GM23338 (cell line): Measurements from ENCODE around the gene GOSR1. TPM values are rescaled to one million over a fixed set of nuclear protein-coding genes. Genes with fewer than 3 reads are reported as not detected.

Experiments
- ATAC-seq: fragments of 200-7000 bp; cut with Tn5 transposase; 3 replicates; pipeline ENCODE4 v1.9.1; 2020
- DNase-seq: peaks from one replicate; pipeline ENCODE4 v3.0.0-alpha.2; 2015; ENCODE audit warnings: low spot score
- H2AFZ ChIP-seq: fragments of 200-600 bp; sonication (generic); 2 replicates; pipeline ENCODE4 v1.8.0; 2016; ENCODE audit warnings: antibody characterized with exemption, mild to moderate bottlenecking, moderate library complexity
- H3F3A ChIP-seq: fragments of 200-600 bp; sonication (generic); replicated peaks from 2 replicates; pipeline ENCODE4 v1.8.0; 2017; ENCODE audit warnings: antibody characterized with exemption, mixed run types, low read depth
- H3K27ac ChIP-seq: fragments of 200-600 bp; sonication (generic); 2 replicates; pipeline ENCODE4 v1.6.1; 2016; ENCODE audit warnings: low read depth
- H3K27me3 ChIP-seq: fragments of 200-600 bp; sonication (generic); 2 replicates; pipeline ENCODE4 v1.8.0; 2016; ENCODE audit warnings: mild to moderate bottlenecking, mixed run types, moderate library complexity; ENCODE audit not compliant: insufficient read depth
- H3K36me3 ChIP-seq: fragments of 200-600 bp; sonication (generic); 2 replicates; pipeline ENCODE4 v1.8.0; 2016; ENCODE audit warnings: mild to moderate bottlenecking; ENCODE audit not compliant: insufficient read depth
- H3K4me1 ChIP-seq: fragments of 200-600 bp; sonication (generic); 2 replicates; pipeline ENCODE4 v1.8.0; 2016; ENCODE audit warnings: mild to moderate bottlenecking, moderate library complexity; ENCODE audit not compliant: insufficient read depth
- H3K4me2 ChIP-seq: fragments of 200-600 bp; sonication (generic); 2 replicates; pipeline ENCODE4 v1.7.1; 2017; ENCODE audit warnings: mixed run types
- H3K4me3 ChIP-seq: fragments of 200-600 bp; sonication (generic); 2 replicates; pipeline ENCODE4 v1.6.1; 2016; ENCODE audit warnings: mixed run types
- H3K79me2 ChIP-seq: fragments of 200-600 bp; sonication (generic); replicated peaks from 2 replicates; pipeline ENCODE4 v1.8.0; 2017; ENCODE audit warnings: mild to moderate bottlenecking; ENCODE audit not compliant: insufficient read depth
- H3K9me2 ChIP-seq: fragments of 200-600 bp; sonication (generic); 2 replicates; pipeline ENCODE4 v1.8.0; 2017; ENCODE audit not compliant: insufficient read depth
- H4K20me1 ChIP-seq: fragments of 200-600 bp; sonication (generic); replicated peaks from 2 replicates; pipeline ENCODE4 v1.8.0; 2017; ENCODE audit warnings: mild to moderate bottlenecking; ENCODE audit not compliant: insufficient read depth
- H3K27ac Mint-ChIP-seq: 2 replicates; pipeline ENCODE4 v1.8.0; 2020; ENCODE audit warnings: inconsistent platforms, mild to moderate bottlenecking, moderate library complexity, mixed read lengths
- H3K27me3 Mint-ChIP-seq: 3 replicates; pipeline ENCODE4 v1.8.0; 2022; ENCODE audit warnings: low read depth, mild to moderate bottlenecking, moderate library complexity, mixed read lengths, inconsistent platforms; ENCODE audit not compliant: insufficient read depth, poor library complexity
- H3K36me3 Mint-ChIP-seq: 3 replicates; pipeline ENCODE4 v1.8.0; 2021; ENCODE audit warnings: low read depth, mild to moderate bottlenecking, inconsistent platforms, moderate library complexity, mixed read lengths
- H3K4me1 Mint-ChIP-seq: 3 replicates; pipeline ENCODE4 v1.8.0; 2020; ENCODE audit warnings: mild to moderate bottlenecking, inconsistent platforms, mixed read lengths
- H3K4me3 Mint-ChIP-seq: 3 replicates; pipeline ENCODE4 v1.8.0; 2021; ENCODE audit warnings: moderate library complexity, mild to moderate bottlenecking, inconsistent platforms, mixed read lengths
- H3K9me3 Mint-ChIP-seq: 3 replicates; pipeline ENCODE4 v1.8.0; 2020; ENCODE audit warnings: moderate library complexity, mild to moderate bottlenecking, inconsistent platforms, mixed read lengths
- CREB1 ChIP-seq: fragments of 250-450 bp; sonication (Bioruptor Pico); IDR thresholded peaks from 2 replicates; pipeline ENCODE4 v1.5.0; 2020; ENCODE audit warnings: low read depth, mild to moderate bottlenecking, moderate library complexity
- EZH2 ChIP-seq: fragments of 200-600 bp; sonication (generic); IDR thresholded peaks from one replicate; pipeline ENCODE4 v1.8.0; 2017; ENCODE audit warnings: antibody characterized with exemption, mild to moderate bottlenecking, low read depth; ENCODE audit not compliant: unreplicated experiment
- EZH2phosphoT487 ChIP-seq: fragments of 200-600 bp; sonication (generic); IDR thresholded peaks from one replicate; pipeline ENCODE4 v1.8.1; 2018; ENCODE audit warnings: antibody characterized with exemption; ENCODE audit not compliant: unreplicated experiment
- JUNB ChIP-seq: IDR thresholded peaks from one replicate; pipeline ENCODE4 v1.6.1; 2016; ENCODE audit warnings: antibody characterized with exemption; ENCODE audit not compliant: unreplicated experiment
- NANOG ChIP-seq: IDR thresholded peaks from 2 replicates; pipeline ENCODE4 v1.6.1; 2016; ENCODE audit warnings: antibody characterized with exemption, borderline replicate concordance
- POLR2AphosphoS5 ChIP-seq: IDR thresholded peaks from 2 replicates; pipeline ENCODE4 v1.6.1; 2016; ENCODE audit warnings: antibody characterized with exemption, low read depth
- STAT1 ChIP-seq: IDR thresholded peaks from one replicate; pipeline ENCODE4 v1.6.1; 2016; ENCODE audit warnings: antibody characterized with exemption; ENCODE audit not compliant: unreplicated experiment
- ZNF114 ChIP-seq: fragments of 250-450 bp; sonication (Bioruptor Pico); IDR thresholded peaks from 2 replicates; pipeline ENCODE4 v1.5.0; 2020; ENCODE audit warnings: mild to moderate bottlenecking, moderate library complexity
- ZNF331 ChIP-seq: fragments of 250-450 bp; sonication (Bioruptor Pico); IDR thresholded peaks from 2 replicates; pipeline ENCODE4 v1.5.0; 2020; ENCODE audit warnings: low read depth, mild to moderate bottlenecking, moderate library complexity
- polyA plus RNA-seq: library from polyadenylated mRNA; unstranded; fragments of >200 nt; fragmentation: Nextera tagmentation; extraction: Ambion mirVana; gene quantifications from 2 replicates; pipeline ENCODE4 v1.2.1, GENCODE V29; 2016
- total RNA-seq: library from RNA; depleted of rRNA; stranded (reverse); fragments of >200 nt; shearing (Covaris generic); gene quantifications from 2 replicates; pipeline ENCODE4 v1.2.3, GENCODE V29; 2014
- TF ChIP-seq, protein P1 (sequence below): fragments of 250-450 bp; sonication (Bioruptor Pico); IDR thresholded peaks from 2 replicates; pipeline ENCODE4 v1.5.0; 2020; ENCODE audit warnings: mild to moderate bottlenecking, moderate library complexity
- TF ChIP-seq, protein P2 (sequence below): IDR thresholded peaks from 2 replicates; pipeline ENCODE4 v1.6.1; 2016; ENCODE audit warnings: antibody characterized with exemption
- TF ChIP-seq, protein P3 (sequence below): IDR thresholded peaks from one replicate; pipeline ENCODE4 v1.6.1; 2018; ENCODE audit warnings: antibody characterized with exemption; ENCODE audit not compliant: unreplicated experiment
- TF ChIP-seq, protein P4 (sequence below), 2 experiments: fragments of 200-600 bp in 1 of 2; sonication (generic) in 1 of 2; conservative IDR thresholded peaks; 2 replicates each; pipeline versions ENCODE4 v1.5.1 to v1.6.1; 2016 to 2017; ENCODE audit warnings: antibody characterized with exemption in 2 of 2, low read depth in 2 of 2, mild to moderate bottlenecking in 2 of 2, moderate library complexity in 1 of 2

The GOSR1 gene
- total and polyA plus RNA-seq, 2 experiments from 2014 or later, result 33.4 to 74.1 TPM

DNA sequence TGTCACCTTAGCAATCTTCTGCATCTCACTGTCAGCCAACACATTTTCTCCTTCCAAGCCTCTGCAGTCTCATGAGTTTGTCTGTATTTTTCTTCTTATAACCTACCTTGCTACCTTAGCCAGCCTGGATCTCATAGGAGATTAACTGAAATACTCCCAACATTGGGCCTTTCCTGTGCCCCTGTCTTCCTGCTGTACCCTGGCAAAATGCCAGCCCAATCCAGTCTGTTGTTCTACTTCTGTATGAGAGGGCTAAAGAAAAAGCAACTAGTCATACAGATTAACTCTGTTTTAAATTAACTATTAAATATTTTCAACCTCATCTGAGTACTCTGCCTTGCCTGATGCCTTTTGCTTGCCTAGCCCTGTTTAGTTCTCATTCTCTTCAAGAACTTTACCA, 18.4 kb downstream of the GOSR1 start:
- H3K27me3 ChIP-seq, result no peaks in the 10 kb centered on the region
- ATAC-seq (no peak), DNase-seq (no peak)
- H3K36me3 ChIP-seq, result peaks cover 23% of the 10 kb centered on the region
- Mint-ChIP-seq H3K9me3 (no peaks in the 10 kb centered on the region), H3K4me1 (no peaks in the 10 kb centered on the region), H3K27ac (no peak overlapping the region), H3K27me3 (no peaks in the 10 kb centered on the region), H3K4me3 (no peak overlapping the region), H3K36me3 (peaks cover 80% of the 10 kb centered on the region)
- TF ChIP-seq JUNB (no peak), POLR2AphosphoS5 (no peak), ZNF114 (CRISPR knock-in tag) (no peak), CREB1 (no peak), ZNF331 (CRISPR knock-in tag) (no peak), STAT1 (no peak), EZH2 (no peak), NANOG (no peak), EZH2phosphoT487 (no peak)
- TF ChIP-seq, protein P1, sequence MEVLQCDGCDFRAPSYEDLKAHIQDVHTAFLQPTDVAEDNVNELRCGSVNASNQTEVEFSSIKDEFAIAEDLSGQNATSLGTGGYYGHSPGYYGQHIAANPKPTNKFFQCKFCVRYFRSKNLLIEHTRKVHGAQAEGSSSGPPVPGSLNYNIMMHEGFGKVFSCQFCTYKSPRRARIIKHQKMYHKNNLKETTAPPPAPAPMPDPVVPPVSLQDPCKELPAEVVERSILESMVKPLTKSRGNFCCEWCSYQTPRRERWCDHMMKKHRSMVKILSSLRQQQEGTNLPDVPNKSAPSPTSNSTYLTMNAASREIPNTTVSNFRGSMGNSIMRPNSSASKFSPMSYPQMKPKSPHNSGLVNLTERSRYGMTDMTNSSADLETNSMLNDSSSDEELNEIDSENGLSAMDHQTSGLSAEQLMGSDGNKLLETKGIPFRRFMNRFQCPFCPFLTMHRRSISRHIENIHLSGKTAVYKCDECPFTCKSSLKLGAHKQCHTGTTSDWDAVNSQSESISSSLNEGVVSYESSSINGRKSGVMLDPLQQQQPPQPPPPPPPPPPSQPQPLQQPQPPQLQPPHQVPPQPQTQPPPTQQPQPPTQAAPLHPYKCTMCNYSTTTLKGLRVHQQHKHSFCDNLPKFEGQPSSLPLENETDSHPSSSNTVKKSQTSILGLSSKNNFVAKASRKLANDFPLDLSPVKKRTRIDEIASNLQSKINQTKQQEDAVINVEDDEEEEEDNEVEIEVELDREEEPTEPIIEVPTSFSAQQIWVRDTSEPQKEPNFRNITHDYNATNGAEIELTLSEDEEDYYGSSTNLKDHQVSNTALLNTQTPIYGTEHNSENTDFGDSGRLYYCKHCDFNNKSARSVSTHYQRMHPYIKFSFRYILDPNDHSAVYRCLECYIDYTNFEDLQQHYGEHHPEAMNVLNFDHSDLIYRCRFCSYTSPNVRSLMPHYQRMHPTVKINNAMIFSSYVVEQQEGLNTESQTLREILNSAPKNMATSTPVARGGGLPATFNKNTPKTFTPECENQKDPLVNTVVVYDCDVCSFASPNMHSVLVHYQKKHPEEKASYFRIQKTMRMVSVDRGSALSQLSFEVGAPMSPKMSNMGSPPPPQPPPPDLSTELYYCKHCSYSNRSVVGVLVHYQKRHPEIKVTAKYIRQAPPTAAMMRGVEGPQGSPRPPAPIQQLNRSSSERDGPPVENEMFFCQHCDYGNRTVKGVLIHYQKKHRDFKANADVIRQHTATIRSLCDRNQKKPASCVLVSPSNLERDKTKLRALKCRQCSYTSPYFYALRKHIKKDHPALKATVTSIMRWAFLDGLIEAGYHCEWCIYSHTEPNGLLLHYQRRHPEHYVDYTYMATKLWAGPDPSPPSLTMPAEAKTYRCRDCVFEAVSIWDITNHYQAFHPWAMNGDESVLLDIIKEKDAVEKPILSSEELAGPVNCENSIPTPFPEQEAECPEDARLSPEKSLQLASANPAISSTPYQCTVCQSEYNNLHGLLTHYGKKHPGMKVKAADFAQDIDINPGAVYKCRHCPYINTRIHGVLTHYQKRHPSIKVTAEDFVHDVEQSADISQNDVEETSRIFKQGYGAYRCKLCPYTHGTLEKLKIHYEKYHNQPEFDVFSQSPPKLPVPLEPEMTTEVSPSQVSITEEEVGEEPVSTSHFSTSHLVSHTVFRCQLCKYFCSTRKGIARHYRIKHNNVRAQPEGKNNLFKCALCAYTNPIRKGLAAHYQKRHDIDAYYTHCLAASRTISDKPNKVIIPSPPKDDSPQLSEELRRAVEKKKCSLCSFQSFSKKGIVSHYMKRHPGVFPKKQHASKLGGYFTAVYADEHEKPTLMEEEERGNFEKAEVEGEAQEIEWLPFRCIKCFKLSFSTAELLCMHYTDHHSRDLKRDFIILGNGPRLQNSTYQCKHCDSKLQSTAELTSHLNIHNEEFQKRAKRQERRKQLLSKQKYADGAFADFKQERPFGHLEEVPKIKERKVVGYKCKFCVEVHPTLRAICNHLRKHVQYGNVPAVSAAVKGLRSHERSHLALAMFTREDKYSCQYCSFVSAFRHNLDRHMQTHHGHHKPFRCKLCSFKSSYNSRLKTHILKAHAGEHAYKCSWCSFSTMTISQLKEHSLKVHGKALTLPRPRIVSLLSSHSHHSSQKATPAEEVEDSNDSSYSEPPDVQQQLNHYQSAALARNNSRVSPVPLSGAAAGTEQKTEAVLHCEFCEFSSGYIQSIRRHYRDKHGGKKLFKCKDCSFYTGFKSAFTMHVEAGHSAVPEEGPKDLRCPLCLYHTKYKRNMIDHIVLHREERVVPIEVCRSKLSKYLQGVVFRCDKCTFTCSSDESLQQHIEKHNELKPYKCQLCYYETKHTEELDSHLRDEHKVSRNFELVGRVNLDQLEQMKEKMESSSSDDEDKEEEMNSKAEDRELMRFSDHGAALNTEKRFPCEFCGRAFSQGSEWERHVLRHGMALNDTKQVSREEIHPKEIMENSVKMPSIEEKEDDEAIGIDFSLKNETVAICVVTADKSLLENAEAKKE (CRISPR knock-in tag), result no peak
- TF ChIP-seq, protein P2, sequence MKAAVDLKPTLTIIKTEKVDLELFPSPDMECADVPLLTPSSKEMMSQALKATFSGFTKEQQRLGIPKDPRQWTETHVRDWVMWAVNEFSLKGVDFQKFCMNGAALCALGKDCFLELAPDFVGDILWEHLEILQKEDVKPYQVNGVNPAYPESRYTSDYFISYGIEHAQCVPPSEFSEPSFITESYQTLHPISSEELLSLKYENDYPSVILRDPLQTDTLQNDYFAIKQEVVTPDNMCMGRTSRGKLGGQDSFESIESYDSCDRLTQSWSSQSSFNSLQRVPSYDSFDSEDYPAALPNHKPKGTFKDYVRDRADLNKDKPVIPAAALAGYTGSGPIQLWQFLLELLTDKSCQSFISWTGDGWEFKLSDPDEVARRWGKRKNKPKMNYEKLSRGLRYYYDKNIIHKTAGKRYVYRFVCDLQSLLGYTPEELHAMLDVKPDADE, result no peak
- TF ChIP-seq, protein P3, sequence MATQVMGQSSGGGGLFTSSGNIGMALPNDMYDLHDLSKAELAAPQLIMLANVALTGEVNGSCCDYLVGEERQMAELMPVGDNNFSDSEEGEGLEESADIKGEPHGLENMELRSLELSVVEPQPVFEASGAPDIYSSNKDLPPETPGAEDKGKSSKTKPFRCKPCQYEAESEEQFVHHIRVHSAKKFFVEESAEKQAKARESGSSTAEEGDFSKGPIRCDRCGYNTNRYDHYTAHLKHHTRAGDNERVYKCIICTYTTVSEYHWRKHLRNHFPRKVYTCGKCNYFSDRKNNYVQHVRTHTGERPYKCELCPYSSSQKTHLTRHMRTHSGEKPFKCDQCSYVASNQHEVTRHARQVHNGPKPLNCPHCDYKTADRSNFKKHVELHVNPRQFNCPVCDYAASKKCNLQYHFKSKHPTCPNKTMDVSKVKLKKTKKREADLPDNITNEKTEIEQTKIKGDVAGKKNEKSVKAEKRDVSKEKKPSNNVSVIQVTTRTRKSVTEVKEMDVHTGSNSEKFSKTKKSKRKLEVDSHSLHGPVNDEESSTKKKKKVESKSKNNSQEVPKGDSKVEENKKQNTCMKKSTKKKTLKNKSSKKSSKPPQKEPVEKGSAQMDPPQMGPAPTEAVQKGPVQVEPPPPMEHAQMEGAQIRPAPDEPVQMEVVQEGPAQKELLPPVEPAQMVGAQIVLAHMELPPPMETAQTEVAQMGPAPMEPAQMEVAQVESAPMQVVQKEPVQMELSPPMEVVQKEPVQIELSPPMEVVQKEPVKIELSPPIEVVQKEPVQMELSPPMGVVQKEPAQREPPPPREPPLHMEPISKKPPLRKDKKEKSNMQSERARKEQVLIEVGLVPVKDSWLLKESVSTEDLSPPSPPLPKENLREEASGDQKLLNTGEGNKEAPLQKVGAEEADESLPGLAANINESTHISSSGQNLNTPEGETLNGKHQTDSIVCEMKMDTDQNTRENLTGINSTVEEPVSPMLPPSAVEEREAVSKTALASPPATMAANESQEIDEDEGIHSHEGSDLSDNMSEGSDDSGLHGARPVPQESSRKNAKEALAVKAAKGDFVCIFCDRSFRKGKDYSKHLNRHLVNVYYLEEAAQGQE, result no peak
- TF ChIP-seq, protein P4, sequence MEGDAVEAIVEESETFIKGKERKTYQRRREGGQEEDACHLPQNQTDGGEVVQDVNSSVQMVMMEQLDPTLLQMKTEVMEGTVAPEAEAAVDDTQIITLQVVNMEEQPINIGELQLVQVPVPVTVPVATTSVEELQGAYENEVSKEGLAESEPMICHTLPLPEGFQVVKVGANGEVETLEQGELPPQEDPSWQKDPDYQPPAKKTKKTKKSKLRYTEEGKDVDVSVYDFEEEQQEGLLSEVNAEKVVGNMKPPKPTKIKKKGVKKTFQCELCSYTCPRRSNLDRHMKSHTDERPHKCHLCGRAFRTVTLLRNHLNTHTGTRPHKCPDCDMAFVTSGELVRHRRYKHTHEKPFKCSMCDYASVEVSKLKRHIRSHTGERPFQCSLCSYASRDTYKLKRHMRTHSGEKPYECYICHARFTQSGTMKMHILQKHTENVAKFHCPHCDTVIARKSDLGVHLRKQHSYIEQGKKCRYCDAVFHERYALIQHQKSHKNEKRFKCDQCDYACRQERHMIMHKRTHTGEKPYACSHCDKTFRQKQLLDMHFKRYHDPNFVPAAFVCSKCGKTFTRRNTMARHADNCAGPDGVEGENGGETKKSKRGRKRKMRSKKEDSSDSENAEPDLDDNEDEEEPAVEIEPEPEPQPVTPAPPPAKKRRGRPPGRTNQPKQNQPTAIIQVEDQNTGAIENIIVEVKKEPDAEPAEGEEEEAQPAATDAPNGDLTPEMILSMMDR (conservative IDR thresholded peaks at IDR 0.05; ENCODE audit: low read depth in 2 of 2), result no peak
- no peaks in the 10 kb centered on the region for H3K4me1 ChIP-seq
- no peaks in the 10 kb centered on the region for H3K79me2 ChIP-seq
- H3K4me3 ChIP-seq, result no peak overlapping the region
- H2AFZ ChIP-seq, result no peak overlapping the region
- no peaks in the 10 kb centered on the region; the same call in none of the 2 replicates for H4K20me1 ChIP-seq
- H3F3A ChIP-seq, result no peaks in the 10 kb centered on the region
- no peak overlapping the region for H3K27ac ChIP-seq
- no peak overlapping the region for H3K4me2 ChIP-seq
- H3K9me2 ChIP-seq, result no peaks in the 10 kb centered on the region
